Activated naive CD8-positive, alpha-beta T cell treated with anti-CD3 and anti-CD28 coated beads, Interleukin-2, amount 10 ng/mL, durations not matched to agents 7 days and 5 days (primary cell): Measurements from ENCODE around the gene GRM7. TPM values are rescaled to one million over a fixed set of nuclear protein-coding genes. Genes with fewer than 3 reads are reported as not detected.

ENCODE experiments used
- ATAC-seq: fragments of 150-1000 bp; cut with Tn5 transposase; one replicate; pipeline ENCODE4 v1.10.0; 2021; ENCODE audit warnings: low read depth, moderate library complexity
- POLR2A ChIA-PET: fragments of 350-600 bp; sonication (Branson Sonifier 250); formaldehyde crosslinking; loops from one replicate; lab custom pipeline; 2021; ENCODE audit warnings: antibody characterized with exemption; lab: Charles Lee
- DNase-seq: peaks from one replicate; pipeline ENCODE4 v3.0.0; 2021
- H3K27ac Mint-ChIP-seq: one replicate; pipeline ENCODE4 v1.8.0; 2022; ENCODE audit warnings: mild to moderate bottlenecking, mixed read lengths
- H3K27me3 Mint-ChIP-seq: one replicate; pipeline ENCODE4 v1.8.0; 2022; ENCODE audit warnings: mild to moderate bottlenecking, moderate library complexity, mixed read lengths
- H3K36me3 Mint-ChIP-seq: one replicate; pipeline ENCODE4 v1.8.0; 2021; ENCODE audit warnings: mild to moderate bottlenecking, mixed read lengths
- H3K4me1 Mint-ChIP-seq: one replicate; pipeline ENCODE4 v1.8.0; 2021; ENCODE audit warnings: mixed read lengths
- H3K4me3 Mint-ChIP-seq: one replicate; pipeline ENCODE4 v1.8.0; 2022; ENCODE audit warnings: mild to moderate bottlenecking, moderate library complexity, mixed read lengths
- H3K9me3 Mint-ChIP-seq: one replicate; pipeline ENCODE4 v1.8.0; 2021; ENCODE audit warnings: mixed read lengths
- total RNA-seq, 2 experiments: library from RNA; stranded (reverse); gene quantifications; one replicate each; pipeline ENCODE4 v1.2.3, GENCODE V29; 2021

GRM7 gene
- total RNA-seq, 2 experiments from 2014 or later, result not detected

GRCh38 chr3:7001370-7001769, 140.5 kb downstream of the GRM7 start:
- H3K4me1 Mint-ChIP-seq, result no peaks in the 10 kb centered on the region
- no peaks in the 10 kb centered on the region for H3K27me3 Mint-ChIP-seq
- no peak for ATAC-seq
- no peaks in the 10 kb centered on the region for H3K36me3 Mint-ChIP-seq
- peaks cover 10% of the 10 kb centered on the region for H3K9me3 Mint-ChIP-seq
- no peak overlapping the region for H3K27ac Mint-ChIP-seq
- H3K4me3 Mint-ChIP-seq, result no peak overlapping the region
- POLR2A ChIA-PET, result no interaction called here
- no peak for DNase-seq

DNA sequence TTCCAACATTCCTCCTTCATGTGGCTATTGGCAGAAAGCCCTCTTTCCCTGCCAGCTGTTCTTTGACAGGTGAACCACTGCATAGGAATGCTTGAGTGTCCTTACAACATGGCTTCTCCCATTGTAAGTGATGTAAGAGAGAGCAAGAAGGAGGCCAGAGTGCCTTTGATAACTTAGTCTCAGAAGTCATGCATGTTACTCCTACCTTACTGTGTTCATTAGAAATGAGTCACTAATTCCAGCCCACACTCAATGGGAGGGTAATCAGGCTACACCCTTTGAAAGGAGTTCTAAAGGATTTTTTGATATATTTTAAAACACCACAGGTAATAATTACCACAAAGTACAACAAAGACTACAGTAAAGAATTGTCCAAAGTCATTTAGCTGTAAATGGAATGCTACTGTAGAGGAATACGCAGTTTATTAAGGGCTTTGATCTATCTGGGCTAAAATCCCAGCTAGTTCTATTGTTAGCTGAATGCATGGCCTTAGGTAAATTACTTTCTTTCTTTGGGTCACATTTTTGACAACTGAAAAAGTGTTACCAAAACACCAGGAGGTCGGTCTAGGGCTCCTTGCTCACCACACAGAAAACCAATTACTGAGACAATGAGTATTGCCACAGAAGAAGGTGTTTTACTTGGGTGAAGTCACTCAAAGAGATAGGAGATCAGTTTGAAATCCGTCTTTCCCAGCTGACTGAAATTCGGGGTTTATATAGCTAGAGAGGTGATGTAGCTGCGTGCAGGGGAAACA, 154.9 kb downstream of the GRM7 start:
- no peak for ATAC-seq
- no peaks in the 10 kb centered on the region for H3K27me3 Mint-ChIP-seq
- no peak overlapping the region for H3K27ac Mint-ChIP-seq
- no peak overlapping the region for H3K4me3 Mint-ChIP-seq
- peaks cover 5% of the 10 kb centered on the region for H3K9me3 Mint-ChIP-seq
- H3K36me3 Mint-ChIP-seq, result no peaks in the 10 kb centered on the region
- POLR2A ChIA-PET, result no interaction called here
- no peak for DNase-seq
- H3K4me1 Mint-ChIP-seq, result no peaks in the 10 kb centered on the region

- ATAC-seq, result no peak
- Mint-ChIP-seq H3K27me3 (no peaks in the 10 kb centered on the region), H3K9me3 (no peaks in the 10 kb centered on the region), H3K36me3 (no peaks in the 10 kb centered on the region), H3K4me1 (no peaks in the 10 kb centered on the region), H3K27ac (no peak overlapping the region), H3K4me3 (no peak overlapping the region)
- POLR2A ChIA-PET, result no interaction called here
- no peak for DNase-seq
Measured at GRCh38 chr3:7025581-7026300, 164.8 kb downstream of the GRM7 start.

GRCh38 chr3:7029562-7029961, 168.6 kb downstream of the GRM7 start:
- no peak for DNase-seq
- no peaks in the 10 kb centered on the region for H3K4me1 Mint-ChIP-seq
- H3K27ac Mint-ChIP-seq, result no peak overlapping the region
- POLR2A ChIA-PET, result no interaction called here
- H3K9me3 Mint-ChIP-seq, result peaks cover 4% of the 10 kb centered on the region
- no peak overlapping the region for H3K4me3 Mint-ChIP-seq
- H3K36me3 Mint-ChIP-seq, result no peaks in the 10 kb centered on the region
- no peaks in the 10 kb centered on the region for H3K27me3 Mint-ChIP-seq
- ATAC-seq, result no peak

DNA sequence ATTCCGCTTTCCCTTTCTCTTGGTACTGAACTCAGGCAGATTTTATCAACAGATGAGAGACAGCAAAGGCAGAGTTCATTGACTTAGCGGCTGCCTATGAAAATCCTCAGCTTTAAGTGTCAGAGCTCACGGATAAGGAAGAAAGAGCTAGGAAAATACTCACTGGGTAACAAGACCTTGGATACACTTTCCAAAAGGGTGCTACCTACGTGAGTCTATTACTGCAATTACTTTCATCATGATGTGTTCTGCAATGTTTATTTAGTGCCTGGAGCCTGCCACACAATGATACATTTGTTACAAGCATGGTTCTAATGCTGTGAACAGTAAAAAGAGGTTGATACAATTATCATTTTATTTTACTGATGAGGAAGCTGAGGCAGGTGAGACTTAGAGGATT, 177.5 kb downstream of the GRM7 start:
- POLR2A ChIA-PET, result no interaction called here
- H3K9me3 Mint-ChIP-seq, result peaks cover 8% of the 10 kb centered on the region
- DNase-seq (no peak), ATAC-seq (no peak)
- no peaks in the 10 kb centered on the region for H3K4me1 Mint-ChIP-seq
- H3K36me3 Mint-ChIP-seq, result no peaks in the 10 kb centered on the region
- H3K4me3 Mint-ChIP-seq, result no peak overlapping the region
- no peaks in the 10 kb centered on the region for H3K27me3 Mint-ChIP-seq
- no peak overlapping the region for H3K27ac Mint-ChIP-seq

- no peak for DNase-seq
- POLR2A ChIA-PET, result no interaction called here
- Mint-ChIP-seq H3K9me3 (peaks cover 4% of the 10 kb centered on the region), H3K4me3 (no peak overlapping the region), H3K27me3 (no peaks in the 10 kb centered on the region), H3K4me1 (no peaks in the 10 kb centered on the region), H3K36me3 (no peaks in the 10 kb centered on the region), H3K27ac (no peak overlapping the region)
- ATAC-seq, result no peak
Measured at GRCh38 chr3:7062714-7063113, 201.8 kb downstream of the GRM7 start.

DNA sequence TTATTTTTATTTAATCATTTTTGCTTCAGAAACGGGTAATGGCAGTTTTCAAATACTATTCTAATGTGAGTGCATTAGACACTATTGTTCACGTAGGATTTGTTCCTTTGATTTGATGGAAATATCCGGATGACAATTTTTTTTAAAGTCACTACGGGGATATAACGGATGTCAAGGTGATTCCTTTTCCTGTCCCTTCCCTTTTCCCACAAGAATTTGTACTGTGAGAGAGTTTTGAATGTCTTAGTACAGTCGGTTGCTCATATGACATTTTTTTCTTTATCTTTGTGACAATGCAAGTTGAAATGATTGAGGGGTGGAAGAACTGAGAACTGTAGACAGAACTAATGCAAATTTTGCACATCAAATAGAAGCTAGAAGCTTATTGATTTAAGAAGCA, 209.5 kb downstream of the GRM7 start:
- no peak for ATAC-seq
- Mint-ChIP-seq H3K27ac (no peak overlapping the region), H3K9me3 (peaks cover 1% of the 10 kb centered on the region), H3K36me3 (no peaks in the 10 kb centered on the region), H3K27me3 (no peaks in the 10 kb centered on the region), H3K4me1 (no peaks in the 10 kb centered on the region), H3K4me3 (no peak overlapping the region)
- no peak for DNase-seq
- POLR2A ChIA-PET, result no interaction called here

DNA sequence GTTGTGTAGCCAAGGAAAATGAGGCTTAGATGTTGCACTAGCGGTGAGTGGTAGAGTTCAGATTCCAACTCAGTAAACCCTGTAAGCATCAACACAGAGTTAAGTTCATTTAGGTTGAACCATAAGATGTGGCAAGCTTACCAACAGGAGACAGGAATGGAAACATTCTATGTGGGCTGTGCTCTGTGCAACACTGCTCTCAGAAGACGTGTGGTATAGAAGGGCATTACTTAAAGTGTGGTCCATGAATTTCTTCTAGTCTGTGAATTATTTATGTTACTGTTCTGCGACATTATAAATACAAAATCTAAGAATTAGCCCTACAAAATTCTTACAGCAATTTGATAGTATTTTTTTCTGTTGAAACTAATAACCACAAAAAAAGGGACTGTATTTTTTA, 213.3 kb downstream of the GRM7 start:
- POLR2A ChIA-PET, result no interaction called here
- Mint-ChIP-seq H3K4me1 (no peaks in the 10 kb centered on the region), H3K9me3 (peaks cover 3% of the 10 kb centered on the region), H3K36me3 (no peaks in the 10 kb centered on the region), H3K27ac (no peak overlapping the region), H3K4me3 (no peak overlapping the region), H3K27me3 (no peaks in the 10 kb centered on the region)
- no peak for DNase-seq
- ATAC-seq, result no peak

- DNase-seq, result no peak
- Mint-ChIP-seq H3K27me3 (no peaks in the 10 kb centered on the region), H3K4me1 (no peaks in the 10 kb centered on the region), H3K4me3 (no peak overlapping the region), H3K27ac (no peak overlapping the region), H3K36me3 (no peaks in the 10 kb centered on the region), H3K9me3 (peaks cover 3% of the 10 kb centered on the region)
- POLR2A ChIA-PET, result no interaction called here
- no peak for ATAC-seq
Measured at GRCh38 chr3:7075117-7075516, 214.2 kb downstream of the GRM7 start.

GRCh38 chr3:7075901-7076300, 215.0 kb downstream of the GRM7 start:
- H3K27ac Mint-ChIP-seq, result no peak overlapping the region
- ATAC-seq (no peak), DNase-seq (no peak)
- no peak overlapping the region for H3K4me3 Mint-ChIP-seq
- POLR2A ChIA-PET, result no interaction called here
- peaks cover 2% of the 10 kb centered on the region for H3K9me3 Mint-ChIP-seq
- no peaks in the 10 kb centered on the region for H3K36me3 Mint-ChIP-seq
- no peaks in the 10 kb centered on the region for H3K27me3 Mint-ChIP-seq
- H3K4me1 Mint-ChIP-seq, result no peaks in the 10 kb centered on the region

- POLR2A ChIA-PET, result no interaction called here
- Mint-ChIP-seq H3K4me3 (no peak overlapping the region), H3K27ac (no peak overlapping the region), H3K36me3 (no peaks in the 10 kb centered on the region), H3K4me1 (no peaks in the 10 kb centered on the region), H3K27me3 (no peaks in the 10 kb centered on the region), H3K9me3 (peaks cover 2% of the 10 kb centered on the region)
- ATAC-seq (no peak), DNase-seq (no peak)
Measured at GRCh38 chr3:7082244-7082643, 221.3 kb downstream of the GRM7 start.

- Mint-ChIP-seq H3K4me1 (no peaks in the 10 kb centered on the region), H3K27ac (no peak overlapping the region), H3K4me3 (no peak overlapping the region), H3K27me3 (no peaks in the 10 kb centered on the region), H3K9me3 (peaks cover 2% of the 10 kb centered on the region), H3K36me3 (no peaks in the 10 kb centered on the region)
- no peak for ATAC-seq
- POLR2A ChIA-PET, result no interaction called here
- no peak for DNase-seq
Measured at GRCh38 chr3:7086417-7086816, 225.5 kb downstream of the GRM7 start.

GRCh38 chr3:7095116-7095515, 234.2 kb downstream of the GRM7 start:
- H3K9me3 Mint-ChIP-seq, result peaks cover 2% of the 10 kb centered on the region

GRCh38 chr3:7100136-7100535, 239.2 kb downstream of the GRM7 start:
- POLR2A ChIA-PET, result no interaction called here
- Mint-ChIP-seq H3K36me3 (no peaks in the 10 kb centered on the region), H3K4me3 (no peak overlapping the region), H3K27me3 (no peaks in the 10 kb centered on the region), H3K4me1 (no peaks in the 10 kb centered on the region), H3K9me3 (peaks cover 9% of the 10 kb centered on the region), H3K27ac (no peak overlapping the region)
- no peak for DNase-seq
- no peak for ATAC-seq

More at GRCh38 chr3:7095116-7095515, 234.2 kb downstream of the GRM7 start:
- H3K27ac Mint-ChIP-seq, result no peak overlapping the region
- DNase-seq (no peak), ATAC-seq (no peak)
- H3K4me3 Mint-ChIP-seq, result no peak overlapping the region
- POLR2A ChIA-PET, result no interaction called here
- no peaks in the 10 kb centered on the region for H3K36me3 Mint-ChIP-seq
- no peaks in the 10 kb centered on the region for H3K4me1 Mint-ChIP-seq
- H3K27me3 Mint-ChIP-seq, result no peaks in the 10 kb centered on the region
